HG03039 (cell line): Measurements from ENCODE around the gene LSM14B.

ENCODE experiments used
- ATAC-seq: cut with Tn5 transposase; IDR thresholded peaks from one replicate; pipeline ENCODE4 v1.9.1; 2021; ENCODE audit warnings: mild to moderate bottlenecking, moderate library complexity; ENCODE audit not compliant: unreplicated experiment

Gene LSM14B

GRCh38 chr20:62178316-62179161 is 56.3 kb downstream of the LSM14B start:
- ATAC-seq: no peak

- no peak for ATAC-seq
Measured at GRCh38 chr20:62179162-62179504, 56.9 kb downstream of the LSM14B start.

- no peak for ATAC-seq
Measured at GRCh38 chr20:62181808-62182207, 59.5 kb downstream of the LSM14B start.

GRCh38 chr20:62182469-62183425 is 60.5 kb downstream of the LSM14B start, which contains the start of gene MTG2:
TSS of gene MTG2 (plus strand) at chr20:62183028. CDS start at chr20:62193421, 10,393 bp downstream.
- peak; percentile 88 for ATAC-seq

- no peak for ATAC-seq
Measured at GRCh38 chr20:62183426-62184142, 61.3 kb downstream of the LSM14B start.
